ENCODE measurements around the gene NMNAT2.

The NMNAT2 gene

GRCh38 chr1:183231545-183231944 lies 186.6 kb downstream of the NMNAT2 start:
- no peaks in the 10 kb centered on the region for H3K9me3 ChIP-seq
- no peaks in the 10 kb centered on the region for H3K27me3 ChIP-seq
- H3K4me1 ChIP-seq: peaks cover 5% of the 10 kb centered on the region
- no peak for DNase-seq
- TF ChIP-seq CTCF (IDR thresholded peaks at IDR 0.05; ENCODE audit: low read depth, low read length): no peak
- H3K4me3 ChIP-seq (ENCODE audit: low read depth, low read length): no peak overlapping the region
- H3K36me3 ChIP-seq: no peaks in the 10 kb centered on the region

GRCh38 chr1:183230413-183230812 lies 187.8 kb downstream of the NMNAT2 start:
- Histone ChIP-seq H3K36me3 (no peaks in the 10 kb centered on the region), H3K27me3 (no peaks in the 10 kb centered on the region), H3K4me3 (ENCODE audit: low read depth, low read length) (no peak overlapping the region), H3K9me3 (no peaks in the 10 kb centered on the region), H3K4me1 (peaks cover 2% of the 10 kb centered on the region; the same call in 1 of the 2 replicates)
- TF ChIP-seq CTCF (IDR thresholded peaks at IDR 0.05; ENCODE audit: low read depth, low read length): no peak
- no peak for DNase-seq

- H3K36me3 ChIP-seq: no peaks in the 10 kb centered on the region
- no peak overlapping the region for H3K4me3 ChIP-seq (ENCODE audit: low read depth, low read length)
- no peaks in the 10 kb centered on the region for H3K9me3 ChIP-seq
- no peak for TF ChIP-seq CTCF (IDR thresholded peaks at IDR 0.05; ENCODE audit: low read depth, low read length)
- H3K4me1 ChIP-seq: no peaks in the 10 kb centered on the region
- no peak for DNase-seq
- H3K27me3 ChIP-seq: no peaks in the 10 kb centered on the region
These were observed 189.6 kb downstream of the NMNAT2 start for GRCh38 chr1:183228347-183229220.

- Histone ChIP-seq H3K4me1 (no peaks in the 10 kb centered on the region), H3K36me3 (no peaks in the 10 kb centered on the region), H3K9me3 (no peaks in the 10 kb centered on the region), H3K27me3 (no peaks in the 10 kb centered on the region), H3K4me3 (ENCODE audit: low read depth, low read length) (no peak overlapping the region)
- peak; percentile 90 for TF ChIP-seq CTCF (IDR thresholded peaks at IDR 0.05; ENCODE audit: low read depth, low read length)
- DNase-seq: peak; percentile 77
These were observed 190.5 kb downstream of the NMNAT2 start for GRCh38 chr1:183227422-183228346.

- no peak for DNase-seq
- no peaks in the 10 kb centered on the region for H3K36me3 ChIP-seq
- no peaks in the 10 kb centered on the region for H3K9me3 ChIP-seq
- H3K4me1 ChIP-seq: no peaks in the 10 kb centered on the region
- no peak for TF ChIP-seq CTCF (IDR thresholded peaks at IDR 0.05; ENCODE audit: low read depth, low read length)
- H3K4me3 ChIP-seq (ENCODE audit: low read depth, low read length): no peak overlapping the region
- H3K27me3 ChIP-seq: no peaks in the 10 kb centered on the region
These were observed 191.2 kb downstream of the NMNAT2 start for GRCh38 chr1:183226963-183227362.
